ENCODE data around the gene KASH5. TPM values are rescaled to one million over a fixed set of nuclear protein-coding genes. Genes with fewer than 3 reads are reported as not detected.

KASH5 gene
- total and polyA plus RNA-seq, 2 experiments from 2014 or later = 0.44 TPM; not detected in 1

- Histone ChIP-seq H3K27me3 (ENCODE audit: insufficient read depth) (no peaks in the 10 kb centered on the region), H3K4me2 (no peak overlapping the region), H3K36me3 (ENCODE audit: insufficient read depth) (peaks cover 33% of the 10 kb centered on the region), H4K20me1 (replicated peaks; ENCODE audit: insufficient read depth) (no peaks in the 10 kb centered on the region; the same call in 1 of the 2 replicates), H2AFZ (no peak overlapping the region), H3F3A (replicated peaks; ENCODE audit: low read depth) (no peaks in the 10 kb centered on the region), H3K4me1 (ENCODE audit: insufficient read depth) (peaks cover 5% of the 10 kb centered on the region; the same call in 1 of the 2 replicates), H3K79me2 (replicated peaks; ENCODE audit: insufficient read depth) (peaks cover 24% of the 10 kb centered on the region), H3K9me2 (ENCODE audit: insufficient read depth) (no peaks in the 10 kb centered on the region), H3K4me3 (no peak overlapping the region), H3K27ac (ENCODE audit: low read depth) (no peak overlapping the region)
- ATAC-seq (no peak), DNase-seq (ENCODE audit: low spot score) (no peak)
- H3K36me3 Mint-ChIP-seq (ENCODE audit: low read depth) = peaks cover 87% of the 10 kb centered on the region
- no peak overlapping the region; the same call in 2 of the 3 replicates for H3K4me3 Mint-ChIP-seq
- H3K4me1 Mint-ChIP-seq = peaks cover 22% of the 10 kb centered on the region
- peaks cover 3% of the 10 kb centered on the region; the same call in 2 of the 3 replicates for H3K9me3 Mint-ChIP-seq
- H3K27me3 Mint-ChIP-seq (ENCODE audit: insufficient read depth, low read depth, poor library complexity) = peaks cover 22% of the 10 kb centered on the region
- TF ChIP-seq STAT1 (IDR thresholded peaks at IDR 0.05; ENCODE audit: unreplicated experiment) = no peak
- no peak for TF ChIP-seq NANOG (IDR thresholded peaks at IDR 0.05; ENCODE audit: borderline replicate concordance)
- no peak for TF ChIP-seq ZNF462 (CRISPR knock-in tag; IDR thresholded peaks at IDR 0.05)
- TF ChIP-seq EZH2phosphoT487 (IDR thresholded peaks at IDR 0.05; ENCODE audit: unreplicated experiment) = no peak
- TF ChIP-seq ETS1 (IDR thresholded peaks at IDR 0.05) = no peak
- TF ChIP-seq CREB1 (CRISPR knock-in tag; IDR thresholded peaks at IDR 0.05; ENCODE audit: low read depth) = no peak
- no peak for TF ChIP-seq EZH2 (IDR thresholded peaks at IDR 0.05; ENCODE audit: low read depth, unreplicated experiment)
- TF ChIP-seq REST (IDR thresholded peaks at IDR 0.05; ENCODE audit: unreplicated experiment) = no peak
- no peak for TF ChIP-seq ZNF331 (CRISPR knock-in tag; IDR thresholded peaks at IDR 0.05; ENCODE audit: low read depth)
- no peak for TF ChIP-seq POLR2AphosphoS5 (IDR thresholded peaks at IDR 0.05; ENCODE audit: low read depth)
- TF ChIP-seq JUNB (IDR thresholded peaks at IDR 0.05; ENCODE audit: unreplicated experiment) = no peak
- no peak for TF ChIP-seq CTCF (conservative IDR thresholded peaks at IDR 0.05; ENCODE audit: low read depth in 2 of 2)
- no peak for TF ChIP-seq ZNF114 (CRISPR knock-in tag; IDR thresholded peaks at IDR 0.05)
- H3K27ac Mint-ChIP-seq = no peak overlapping the region
These were observed 31.7 kb upstream of the KASH5 start for GRCh38 chr19:49356382-49356781.

All from GM23338 (cell line).